Choroid plexus epithelial cell (primary cell): ENCODE measurements around the gene DYNC1I1.

Experiments used
- DNase-seq: peaks from one replicate; pipeline ENCODE4 v3.0.0-alpha.2; 2010; ENCODE audit warnings: low read depth
- H3K4me3 ChIP-seq: 2 replicates; pipeline ENCODE4 v1.5.1; 2011; ENCODE audit warnings: low read depth, mild to moderate bottlenecking, control low read depth, low read length, moderate library complexity
- TF ChIP-seq, protein P1 (sequence below): conservative IDR thresholded peaks from 2 replicates; pipeline ENCODE4 v1.5.1; 2011; ENCODE audit warnings: low read depth, mild to moderate bottlenecking, control low read depth, inconsistent platforms, low read length, moderate library complexity

The DYNC1I1 gene

DNA sequence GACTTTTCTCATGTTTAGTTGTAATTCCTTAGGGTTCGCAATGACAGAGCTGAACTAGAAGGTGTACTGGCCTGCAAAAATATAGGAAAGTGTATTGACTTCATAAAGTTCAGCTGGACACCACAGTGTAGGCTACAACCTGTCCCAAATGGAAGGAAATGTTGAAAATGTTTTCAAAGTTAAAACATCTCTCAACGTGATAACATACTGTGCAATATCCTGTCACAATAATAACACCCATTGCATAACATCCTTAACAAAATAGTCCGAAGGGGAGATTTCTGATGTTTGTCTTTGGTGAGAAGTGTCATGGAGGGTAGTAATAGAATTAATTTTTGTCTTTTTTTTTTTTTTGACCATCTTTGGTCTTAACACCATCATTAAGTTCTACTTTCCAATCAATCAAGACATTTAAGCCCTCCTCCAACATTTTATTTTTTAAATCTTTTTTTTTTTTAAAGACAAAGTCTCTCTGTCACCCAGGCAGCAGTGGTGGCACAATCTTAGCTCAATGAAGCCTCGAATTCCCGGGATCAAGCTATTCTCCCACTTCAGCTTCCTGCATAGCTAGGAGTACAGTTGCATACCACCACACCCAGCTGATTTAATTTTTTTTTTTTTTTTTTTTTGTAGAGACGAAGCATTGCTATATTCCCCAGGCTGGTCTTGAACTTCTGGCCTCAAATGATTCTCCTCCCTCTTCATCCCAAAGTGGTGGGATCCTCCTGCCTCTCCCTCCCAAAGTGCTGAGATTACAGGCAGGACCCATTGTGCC lies 45.7 kb downstream of the DYNC1I1 start:
- no peak overlapping the region for H3K4me3 ChIP-seq
- TF ChIP-seq, protein P1, sequence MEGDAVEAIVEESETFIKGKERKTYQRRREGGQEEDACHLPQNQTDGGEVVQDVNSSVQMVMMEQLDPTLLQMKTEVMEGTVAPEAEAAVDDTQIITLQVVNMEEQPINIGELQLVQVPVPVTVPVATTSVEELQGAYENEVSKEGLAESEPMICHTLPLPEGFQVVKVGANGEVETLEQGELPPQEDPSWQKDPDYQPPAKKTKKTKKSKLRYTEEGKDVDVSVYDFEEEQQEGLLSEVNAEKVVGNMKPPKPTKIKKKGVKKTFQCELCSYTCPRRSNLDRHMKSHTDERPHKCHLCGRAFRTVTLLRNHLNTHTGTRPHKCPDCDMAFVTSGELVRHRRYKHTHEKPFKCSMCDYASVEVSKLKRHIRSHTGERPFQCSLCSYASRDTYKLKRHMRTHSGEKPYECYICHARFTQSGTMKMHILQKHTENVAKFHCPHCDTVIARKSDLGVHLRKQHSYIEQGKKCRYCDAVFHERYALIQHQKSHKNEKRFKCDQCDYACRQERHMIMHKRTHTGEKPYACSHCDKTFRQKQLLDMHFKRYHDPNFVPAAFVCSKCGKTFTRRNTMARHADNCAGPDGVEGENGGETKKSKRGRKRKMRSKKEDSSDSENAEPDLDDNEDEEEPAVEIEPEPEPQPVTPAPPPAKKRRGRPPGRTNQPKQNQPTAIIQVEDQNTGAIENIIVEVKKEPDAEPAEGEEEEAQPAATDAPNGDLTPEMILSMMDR, result no peak
- peak; percentile 21 for DNase-seq

DNA sequence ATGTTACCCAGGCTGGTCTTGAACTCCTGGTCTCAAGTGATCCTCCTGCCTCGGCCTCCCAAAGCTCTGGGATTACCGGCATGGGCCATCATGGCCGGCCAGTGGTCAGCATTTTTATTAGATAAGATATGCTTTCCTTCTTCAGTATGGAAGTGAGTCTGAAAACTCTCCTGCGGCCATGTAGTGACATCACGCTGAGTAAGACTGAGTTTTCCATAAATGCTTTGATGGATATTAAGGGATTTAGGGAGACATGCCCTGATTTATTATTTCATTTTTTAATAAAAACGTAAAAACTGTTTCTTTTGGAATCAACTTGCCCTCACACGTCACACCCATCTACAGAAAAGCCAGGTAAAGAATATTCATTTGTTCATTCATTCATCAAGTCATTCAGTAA lies 48.4 kb downstream of the DYNC1I1 start:
- no peak overlapping the region for H3K4me3 ChIP-seq
- DNase-seq, result no peak
- TF ChIP-seq, protein P1, result no peak

DNA sequence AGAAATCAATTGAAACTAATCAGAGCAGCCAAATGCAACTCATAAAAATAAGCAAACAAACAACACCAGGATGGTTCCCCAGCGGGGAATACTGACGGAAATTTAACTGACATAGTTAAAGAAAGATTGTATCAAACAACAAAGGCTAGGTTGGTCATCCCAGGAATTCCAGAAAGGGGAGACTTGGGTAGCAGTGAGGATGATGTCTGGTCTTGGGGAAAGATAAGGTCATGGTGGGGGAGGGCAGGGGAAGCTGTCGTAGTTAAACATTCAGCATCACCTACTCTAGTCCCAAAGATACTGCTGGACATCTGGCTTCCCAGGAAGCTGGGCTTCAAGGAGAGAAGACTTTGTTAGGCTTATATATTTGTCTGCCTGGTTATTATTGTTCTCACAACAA lies 50.4 kb downstream of the DYNC1I1 start:
- H3K4me3 ChIP-seq, result no peak overlapping the region
- TF ChIP-seq, protein P1, result no peak
- no peak for DNase-seq

DNA sequence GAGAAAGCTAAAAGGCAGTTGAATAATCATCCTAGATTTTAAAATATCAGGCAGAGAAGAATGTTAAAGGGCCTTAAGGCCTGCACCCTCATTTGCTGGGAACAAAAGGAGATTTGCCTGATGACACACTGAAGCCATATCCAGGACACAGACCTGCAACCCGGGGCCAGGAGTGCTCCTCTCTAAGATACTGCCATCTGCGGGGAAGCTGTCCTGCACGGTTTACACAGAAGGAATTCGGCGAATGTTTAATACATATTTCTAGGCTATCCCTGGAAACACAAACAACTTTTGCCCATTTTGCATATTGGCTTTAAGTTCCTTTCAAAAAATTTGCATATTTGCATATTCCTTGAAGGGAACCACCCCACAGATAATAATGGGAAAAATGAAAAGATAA lies 52.3 kb downstream of the DYNC1I1 start:
- H3K4me3 ChIP-seq, result no peak overlapping the region
- no peak for DNase-seq
- TF ChIP-seq, protein P1, result no peak

DNA sequence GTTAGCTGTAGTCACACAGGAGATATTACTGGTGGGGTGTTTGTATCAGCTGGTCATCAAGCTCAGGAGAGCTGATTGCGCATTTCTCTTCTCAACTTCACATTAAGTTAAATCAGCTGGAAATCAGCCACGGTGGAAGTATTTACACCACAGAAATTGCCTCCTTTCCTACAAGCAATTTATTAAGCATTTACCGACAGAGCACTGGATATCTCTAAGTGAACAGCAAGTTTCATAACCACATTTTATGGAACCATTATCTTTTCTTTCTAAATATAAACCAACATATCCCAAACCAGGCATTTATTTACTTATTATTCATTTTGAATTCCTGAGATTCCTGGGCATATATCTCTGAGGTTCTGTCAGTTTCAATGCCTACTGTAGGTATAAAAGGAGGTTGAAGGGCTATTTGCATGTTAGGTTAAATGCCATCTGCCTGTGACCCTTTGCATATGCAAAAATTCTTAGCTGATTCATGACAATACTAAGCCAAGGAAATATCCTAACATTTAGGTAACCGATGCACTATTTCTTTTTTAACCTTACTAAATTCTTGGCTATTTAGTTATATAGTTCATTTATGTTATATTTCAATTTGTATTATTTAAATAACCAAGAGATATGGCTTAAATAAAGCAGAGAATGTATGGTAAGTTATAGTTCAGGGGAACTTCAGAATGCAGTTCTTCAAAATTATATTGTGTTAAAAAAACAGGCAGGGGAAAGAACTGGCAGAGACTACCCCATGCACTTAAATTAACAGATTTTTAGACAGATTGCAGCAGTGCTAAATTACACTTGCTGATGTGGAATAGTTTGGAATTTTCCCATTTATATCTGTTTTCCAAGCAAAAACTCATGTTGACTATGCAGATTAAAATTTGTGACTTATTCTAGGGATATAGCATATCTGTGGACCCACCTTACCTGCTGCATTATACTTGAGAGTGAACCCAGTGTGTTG lies 56.8 kb downstream of the DYNC1I1 start:
- H3K4me3 ChIP-seq, result no peak overlapping the region
- peak; percentile 17 for DNase-seq
- TF ChIP-seq, protein P1, result no peak

DNA sequence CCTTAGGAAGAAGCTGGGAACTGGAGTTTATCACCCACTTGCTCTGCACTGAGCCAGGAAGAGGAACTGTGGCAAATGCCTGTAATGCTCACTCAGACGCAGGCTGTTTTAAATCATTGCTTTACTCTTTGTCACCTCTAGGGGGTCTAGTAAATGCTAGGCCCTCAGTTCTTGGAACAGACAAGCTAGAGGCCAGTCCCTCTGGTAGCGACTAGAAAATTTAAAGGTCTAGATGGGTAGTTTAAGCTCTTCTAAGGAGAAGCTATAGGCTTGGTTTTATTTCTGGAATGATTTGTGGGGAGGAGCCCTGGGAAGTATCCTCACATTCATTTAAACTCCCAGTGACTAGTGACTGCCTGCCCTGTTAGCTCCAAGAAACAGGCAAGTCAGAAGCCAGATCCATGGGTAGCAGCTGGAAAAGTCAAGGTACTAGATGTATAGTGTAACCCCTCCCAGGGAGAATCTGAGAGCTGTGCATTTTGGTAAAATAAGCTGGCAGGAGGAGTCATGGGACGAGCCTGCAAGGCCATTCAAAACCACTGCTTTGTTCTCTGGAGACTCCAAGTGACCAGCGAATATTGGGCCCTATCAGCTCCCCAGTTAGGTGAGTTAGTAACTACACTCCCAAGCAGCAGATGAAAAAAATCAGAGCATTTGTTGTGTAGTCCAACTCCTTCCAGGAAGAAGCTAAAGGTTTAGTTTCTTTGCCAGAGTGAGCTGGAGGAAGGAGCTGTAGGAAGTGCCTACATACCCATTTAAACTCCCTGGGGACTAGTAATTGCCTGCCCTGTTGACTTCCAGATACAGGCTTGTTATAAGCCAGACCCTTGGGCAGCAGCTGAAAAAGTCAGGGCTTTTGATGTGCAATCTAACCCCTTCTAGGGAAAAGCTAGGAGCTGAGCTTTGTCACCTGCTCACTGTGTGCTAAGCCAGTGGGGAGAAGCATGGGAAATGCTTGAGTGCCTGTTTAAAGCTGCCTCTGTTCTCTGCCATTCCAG lies 68.9 kb downstream of the DYNC1I1 start:
- TF ChIP-seq, protein P1, result peak; percentile 33
- peak; percentile 3 for DNase-seq
- no peak overlapping the region for H3K4me3 ChIP-seq
